ENCODE data around the gene STXBP5L. TPM values are rescaled to one million over a fixed set of nuclear protein-coding genes. Genes with fewer than 3 reads are reported as not detected.
"Not testable (repeated sequence)": the region's sequence is repeated elsewhere in the genome, so short reads cannot be mapped to it uniquely, and the experiment has no call there.

Gene STXBP5L
- total and polyA plus RNA-seq, 3 experiments from 2014 or later: not detected

- no peak overlapping the region for H3K27ac Mint-ChIP-seq
Observed at GRCh38 chr3:121424549-121424948, 516.5 kb downstream of the STXBP5L start.

GRCh38 chr3:121430664-121431215 is 522.7 kb downstream of the STXBP5L start:
- peak overlapping the region in 4 of 8 donors; percentile 1 to 42 (median 17) for H3K27ac Mint-ChIP-seq
- no peak overlapping the region for H3K4me3 ChIP-seq (ENCODE audit: low read length)
- CTCF ChIA-PET: no interaction called here
- peaks cover 0 to 1% of the 10 kb centered on the region in 2 donors for H3K27me3 Mint-ChIP-seq
- H3K9me3 Mint-ChIP-seq: no peaks in the 10 kb centered on the region
- H3K9me3 ChIP-seq (ENCODE audit: low read length): no peaks in the 10 kb centered on the region
- no peaks in the 10 kb centered on the region for H3K36me3 Mint-ChIP-seq
- H3K4me1 Mint-ChIP-seq: peaks cover 10 to 17% (median 12%) of the 10 kb centered on the region in 3 donors
- peaks cover 10% of the 10 kb centered on the region for H3K4me1 ChIP-seq (ENCODE audit: insufficient read depth, low read length)
- no peak for DNase-seq
- no peak overlapping the region for H3K4me3 Mint-ChIP-seq
- H3K27me3 ChIP-seq (ENCODE audit: insufficient read depth, low read length, poor library complexity, severe bottlenecking): no peaks in the 10 kb centered on the region
- no peak overlapping the region for H3K27ac ChIP-seq (ENCODE audit: low read depth, low read length)
- POLR2A ChIA-PET: no interaction called here
- no peaks in the 10 kb centered on the region for H3K36me3 ChIP-seq (ENCODE audit: insufficient read depth, low read length)

More at GRCh38 chr3:121424549-121424948, 516.5 kb downstream of the STXBP5L start:
- CTCF ChIA-PET: no interaction called here
- no peaks in the 10 kb centered on the region for H3K9me3 Mint-ChIP-seq
- H3K4me1 ChIP-seq (ENCODE audit: insufficient read depth, low read length): no peaks in the 10 kb centered on the region
- no peak overlapping the region for H3K4me3 Mint-ChIP-seq
- H3K36me3 ChIP-seq (ENCODE audit: insufficient read depth, low read length): no peaks in the 10 kb centered on the region
- H3K4me1 Mint-ChIP-seq: no peaks in the 10 kb centered on the region
- H3K4me3 ChIP-seq (ENCODE audit: low read length): no peak overlapping the region
- H3K36me3 Mint-ChIP-seq: no peaks in the 10 kb centered on the region
- no peaks in the 10 kb centered on the region for H3K9me3 ChIP-seq (ENCODE audit: low read length)
- DNase-seq: no peak
- H3K27me3 ChIP-seq (ENCODE audit: insufficient read depth, low read length, poor library complexity, severe bottlenecking): no peaks in the 10 kb centered on the region
- H3K27me3 Mint-ChIP-seq: peaks cover 0 to 1% of the 10 kb centered on the region in 2 donors
- H3K27ac ChIP-seq (ENCODE audit: low read depth, low read length): no peak overlapping the region
- POLR2A ChIA-PET: no interaction called here

GRCh38 chr3:121431726-121432517 is 523.9 kb downstream of the STXBP5L start:
- H3K36me3 ChIP-seq (ENCODE audit: insufficient read depth, low read length): no peaks in the 10 kb centered on the region
- POLR2A ChIA-PET: interaction anchor here (0.7 kb wide), 1 partner anchor 11 kb away, joined by 3 read pairs; no protein-coding TSS in a partner anchor
- no peaks in the 10 kb centered on the region for H3K36me3 Mint-ChIP-seq
- H3K4me3 Mint-ChIP-seq: peak overlapping the region; percentile 67 to 89 (median 84)
- peaks cover 10% of the 10 kb centered on the region for H3K4me1 ChIP-seq (ENCODE audit: insufficient read depth, low read length)
- CTCF ChIA-PET: no interaction called here
- H3K27me3 Mint-ChIP-seq: peaks cover 0 to 1% of the 10 kb centered on the region in 2 donors
- no peak overlapping the region for H3K27ac ChIP-seq (ENCODE audit: low read depth, low read length)
- peak overlapping the region; percentile 29 for H3K4me3 ChIP-seq (ENCODE audit: low read length)
- DNase-seq: peak; percentile 23 to 65 (median 53)
- H3K9me3 ChIP-seq (ENCODE audit: low read length): no peaks in the 10 kb centered on the region
- H3K4me1 Mint-ChIP-seq: peaks cover 10 to 17% (median 12%) of the 10 kb centered on the region in 3 donors
- peak overlapping the region; percentile 53 to 92 (median 83) for H3K27ac Mint-ChIP-seq
- H3K27me3 ChIP-seq (ENCODE audit: insufficient read depth, low read length, poor library complexity, severe bottlenecking): no peaks in the 10 kb centered on the region
- H3K9me3 Mint-ChIP-seq: no peaks in the 10 kb centered on the region

GRCh38 chr3:121436074-121436473 is 528.1 kb downstream of the STXBP5L start:
- H3K36me3 Mint-ChIP-seq: no peaks in the 10 kb centered on the region
- no peaks in the 10 kb centered on the region for H3K36me3 ChIP-seq (ENCODE audit: insufficient read depth, low read length)
- H3K4me3 ChIP-seq (ENCODE audit: low read length): no peak overlapping the region
- H3K9me3 ChIP-seq (ENCODE audit: low read length): no peaks in the 10 kb centered on the region
- peaks cover 10% of the 10 kb centered on the region for H3K4me1 ChIP-seq (ENCODE audit: insufficient read depth, low read length)
- peaks cover 0 to 1% of the 10 kb centered on the region in 2 donors for H3K27me3 Mint-ChIP-seq
- no peak overlapping the region for H3K27ac Mint-ChIP-seq
- ChIA-PET CTCF (no interaction called here), POLR2A (no interaction called here)
- H3K27me3 ChIP-seq (ENCODE audit: insufficient read depth, low read length, poor library complexity, severe bottlenecking): no peaks in the 10 kb centered on the region
- no peak for DNase-seq
- no peaks in the 10 kb centered on the region for H3K9me3 Mint-ChIP-seq
- H3K27ac ChIP-seq (ENCODE audit: low read depth, low read length): no peak overlapping the region
- H3K4me3 Mint-ChIP-seq: no peak overlapping the region
- H3K4me1 Mint-ChIP-seq: peaks cover 10 to 17% (median 12%) of the 10 kb centered on the region in 3 donors

GRCh38 chr3:121436641-121437040 is 528.6 kb downstream of the STXBP5L start:
- Histone ChIP-seq H3K4me1 (ENCODE audit: insufficient read depth, low read length) (peaks cover 8% of the 10 kb centered on the region), H3K36me3 (ENCODE audit: insufficient read depth, low read length) (no peaks in the 10 kb centered on the region), H3K9me3 (ENCODE audit: low read length) (no peaks in the 10 kb centered on the region), H3K27ac (ENCODE audit: low read depth, low read length) (no peak overlapping the region), H3K27me3 (ENCODE audit: insufficient read depth, low read length, poor library complexity, severe bottlenecking) (no peaks in the 10 kb centered on the region), H3K4me3 (ENCODE audit: low read length) (no peak overlapping the region)
- Mint-ChIP-seq H3K4me1 (peaks cover 10 to 17% (median 12%) of the 10 kb centered on the region in 3 donors), H3K9me3 (no peaks in the 10 kb centered on the region), H3K4me3 (no peak overlapping the region), H3K27ac (no peak overlapping the region), H3K36me3 (no peaks in the 10 kb centered on the region), H3K27me3 (peaks cover 0 to 1% of the 10 kb centered on the region in 2 donors)
- ChIA-PET CTCF (no interaction called here), POLR2A (no interaction called here)
- DNase-seq: no peak

GRCh38 chr3:121443456-121443855 is 535.5 kb downstream of the STXBP5L start:
- Mint-ChIP-seq H3K36me3 (no peaks in the 10 kb centered on the region), H3K4me1 (no peaks in the 10 kb centered on the region), H3K27ac (no peak overlapping the region), H3K9me3 (no peaks in the 10 kb centered on the region), H3K27me3 (peaks cover 0 to 1% of the 10 kb centered on the region in 2 donors), H3K4me3 (no peak overlapping the region)
- ChIA-PET POLR2A (no interaction called here), CTCF (no interaction called here)
- H3K36me3 ChIP-seq (ENCODE audit: insufficient read depth, low read length): no peaks in the 10 kb centered on the region
- no peaks in the 10 kb centered on the region for H3K4me1 ChIP-seq (ENCODE audit: insufficient read depth, low read length)
- no peak overlapping the region for H3K27ac ChIP-seq (ENCODE audit: low read depth, low read length)
- H3K4me3 ChIP-seq (ENCODE audit: low read length): no peak overlapping the region
- H3K27me3 ChIP-seq (ENCODE audit: insufficient read depth, low read length, poor library complexity, severe bottlenecking): no peaks in the 10 kb centered on the region
- no peaks in the 10 kb centered on the region for H3K9me3 ChIP-seq (ENCODE audit: low read length)
- no peak for DNase-seq

GRCh38 chr3:121451752-121452151 is 543.7 kb downstream of the STXBP5L start:
- H3K36me3 ChIP-seq (ENCODE audit: insufficient read depth, low read length); H3K9me3 Mint-ChIP-seq; POLR2A ChIA-PET; CTCF ChIA-PET; H3K9me3 ChIP-seq (ENCODE audit: low read length); H3K4me3 Mint-ChIP-seq; H3K36me3 Mint-ChIP-seq; DNase-seq; H3K4me1 Mint-ChIP-seq; H3K27me3 ChIP-seq (ENCODE audit: insufficient read depth, low read length, poor library complexity, severe bottlenecking); H3K4me1 ChIP-seq (ENCODE audit: insufficient read depth, low read length); H3K27ac Mint-ChIP-seq; H3K4me3 ChIP-seq (ENCODE audit: low read length); H3K27ac ChIP-seq (ENCODE audit: low read depth, low read length); H3K27me3 Mint-ChIP-seq: not testable (repeated sequence)

- Histone ChIP-seq H3K27me3 (ENCODE audit: insufficient read depth, low read length, poor library complexity, severe bottlenecking) (no peaks in the 10 kb centered on the region), H3K9me3 (ENCODE audit: low read length) (no peaks in the 10 kb centered on the region), H3K4me1 (ENCODE audit: insufficient read depth, low read length) (no peaks in the 10 kb centered on the region), H3K27ac (ENCODE audit: low read depth, low read length) (no peak overlapping the region), H3K4me3 (ENCODE audit: low read length) (no peak overlapping the region), H3K36me3 (ENCODE audit: insufficient read depth, low read length) (no peaks in the 10 kb centered on the region)
- Mint-ChIP-seq H3K4me3 (no peak overlapping the region), H3K36me3 (no peaks in the 10 kb centered on the region), H3K4me1 (peaks cover 0 to 4% (median 0%) of the 10 kb centered on the region in 3 donors), H3K9me3 (no peaks in the 10 kb centered on the region), H3K27ac (no peak overlapping the region), H3K27me3 (no peaks in the 10 kb centered on the region)
- POLR2A ChIA-PET: no interaction called here
- CTCF ChIA-PET: no interaction called here
- DNase-seq: no peak
Observed at GRCh38 chr3:121462565-121462964, 554.6 kb downstream of the STXBP5L start.
